Erythroblast (primary cell): Measurements from ENCODE around the gene PPP6R2.

Source experiments
- GATA1 ChIP-seq: IDR thresholded peaks from 2 replicates; pipeline ENCODE4 v1.6.1; 2011; ENCODE audit warnings: low read depth, mild to moderate bottlenecking, control low read depth, low read length, moderate library complexity
- POLR2A ChIP-seq: IDR thresholded peaks from 2 replicates; pipeline ENCODE4 v1.6.1; 2011; ENCODE audit warnings: mild to moderate bottlenecking, low read length

DNA sequence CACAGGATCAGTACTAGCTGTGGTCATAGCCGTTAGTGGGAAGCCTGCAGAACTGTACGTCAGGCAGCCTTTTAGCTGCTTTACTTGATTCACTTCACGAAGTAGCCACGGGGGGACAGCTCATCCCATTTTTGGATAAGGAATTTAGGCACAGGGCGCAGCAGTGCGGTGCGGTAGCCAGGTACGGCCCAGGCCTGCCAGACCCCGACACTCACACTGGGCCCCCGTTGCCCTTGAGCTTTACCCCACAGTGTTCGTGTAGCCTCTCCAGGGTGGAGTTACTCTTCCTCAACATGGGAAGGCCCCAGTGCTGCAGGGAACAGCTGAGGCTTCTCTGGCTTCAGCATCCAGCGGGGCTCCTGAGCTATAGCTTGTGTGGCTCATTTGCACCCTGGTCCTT lies 72.3 kb downstream of the PPP6R2 start:
- TF ChIP-seq POLR2A, result no peak
- TF ChIP-seq GATA1, result no peak
